AG20443 (cell line): ENCODE data around the gene HPCAL1.
A peak's percentile ranks its signal among the peaks of the same experiment; 100 is the strongest.
"Not testable (repeated sequence)": the region's sequence is repeated elsewhere in the genome, so short reads cannot be mapped to it uniquely, and the experiment has no call there.

Experiments
- DNase-seq: peaks from one replicate; pipeline ENCODE4 v3.0.0; 2012; ENCODE audit warnings: low spot score, mixed read lengths

HPCAL1 gene

DNA sequence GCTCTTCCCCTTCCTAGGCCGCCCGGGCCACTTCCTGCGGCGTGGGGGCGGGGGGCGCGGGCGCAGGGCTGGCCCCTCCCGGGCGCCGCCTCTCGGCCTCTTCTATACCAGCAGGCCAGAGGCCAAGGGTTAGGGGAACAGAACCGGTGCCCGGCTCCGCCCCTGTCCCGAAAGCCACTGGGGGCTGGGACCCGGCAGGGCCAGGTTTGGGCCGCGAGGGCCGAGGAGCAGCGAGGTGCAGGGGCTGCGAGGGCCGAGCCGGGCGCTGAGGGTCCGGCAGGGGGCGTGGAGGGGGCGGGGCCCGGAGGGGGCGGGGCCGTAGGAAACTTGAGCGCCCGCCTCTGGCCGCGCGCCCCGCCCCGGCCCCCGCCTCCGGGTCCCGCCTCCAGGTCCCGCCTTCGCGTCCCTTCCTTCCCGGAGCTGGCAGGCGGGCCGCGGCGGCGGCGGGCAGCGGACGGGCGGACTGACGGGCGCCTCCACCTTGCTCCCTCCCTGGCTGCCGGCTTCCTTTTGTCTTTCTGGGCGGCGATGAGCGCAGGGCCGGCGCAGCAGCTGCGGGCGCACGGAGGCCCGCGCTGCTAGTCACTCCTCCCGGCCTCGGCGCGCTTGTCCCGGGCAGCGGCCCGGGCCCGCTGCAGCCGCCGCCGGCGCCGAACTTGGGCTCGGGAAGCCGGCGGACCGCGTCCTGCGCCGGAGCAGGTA, at the start of gene HPCAL1:
Gene HPCAL1, plus strand, starts transcription at position 426 of the 702 bp plus-strand sequence. CDS start 116,854 bp downstream, outside the sequence.
- peak; percentile 96 for DNase-seq

DNA sequence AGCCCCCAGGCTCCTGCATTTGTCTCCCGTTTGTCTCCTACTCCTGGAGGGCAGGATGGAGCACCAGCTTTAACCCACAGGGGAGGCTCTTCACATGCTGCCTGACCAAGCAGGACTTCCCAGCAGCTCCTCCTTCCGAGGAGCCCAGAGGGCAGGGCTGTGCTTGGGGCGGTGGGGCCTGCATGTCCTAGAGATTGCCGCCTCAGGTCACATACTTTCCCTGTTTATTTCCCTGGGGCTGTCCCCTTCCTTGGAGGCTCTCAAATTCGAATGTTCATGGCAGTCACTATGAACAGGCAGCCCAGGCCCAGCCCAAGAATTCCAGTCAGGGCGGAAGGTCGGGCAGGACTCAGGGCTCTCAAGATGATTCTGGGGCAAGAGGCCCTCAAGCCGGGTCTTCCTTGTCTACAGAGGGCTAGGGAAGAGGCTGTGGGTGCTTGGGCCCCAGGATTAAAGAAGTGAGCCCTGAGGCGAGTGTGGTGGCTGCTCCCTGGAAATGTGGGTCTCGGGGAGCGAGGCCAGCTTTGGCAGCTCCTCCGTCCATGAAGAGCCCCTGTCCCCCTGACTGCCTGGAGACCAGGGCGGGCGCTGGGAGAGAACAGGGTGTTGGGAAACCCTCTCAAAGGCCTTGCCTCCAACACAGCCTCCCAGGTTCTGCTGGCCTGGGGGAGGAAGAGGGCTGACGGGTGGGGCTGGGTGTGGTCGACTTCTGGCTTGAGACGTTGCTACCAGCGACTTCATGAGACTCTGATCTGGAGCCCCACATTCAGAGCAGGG, 48.9 kb upstream of the HPCAL1 start:
- no peak for DNase-seq

DNA sequence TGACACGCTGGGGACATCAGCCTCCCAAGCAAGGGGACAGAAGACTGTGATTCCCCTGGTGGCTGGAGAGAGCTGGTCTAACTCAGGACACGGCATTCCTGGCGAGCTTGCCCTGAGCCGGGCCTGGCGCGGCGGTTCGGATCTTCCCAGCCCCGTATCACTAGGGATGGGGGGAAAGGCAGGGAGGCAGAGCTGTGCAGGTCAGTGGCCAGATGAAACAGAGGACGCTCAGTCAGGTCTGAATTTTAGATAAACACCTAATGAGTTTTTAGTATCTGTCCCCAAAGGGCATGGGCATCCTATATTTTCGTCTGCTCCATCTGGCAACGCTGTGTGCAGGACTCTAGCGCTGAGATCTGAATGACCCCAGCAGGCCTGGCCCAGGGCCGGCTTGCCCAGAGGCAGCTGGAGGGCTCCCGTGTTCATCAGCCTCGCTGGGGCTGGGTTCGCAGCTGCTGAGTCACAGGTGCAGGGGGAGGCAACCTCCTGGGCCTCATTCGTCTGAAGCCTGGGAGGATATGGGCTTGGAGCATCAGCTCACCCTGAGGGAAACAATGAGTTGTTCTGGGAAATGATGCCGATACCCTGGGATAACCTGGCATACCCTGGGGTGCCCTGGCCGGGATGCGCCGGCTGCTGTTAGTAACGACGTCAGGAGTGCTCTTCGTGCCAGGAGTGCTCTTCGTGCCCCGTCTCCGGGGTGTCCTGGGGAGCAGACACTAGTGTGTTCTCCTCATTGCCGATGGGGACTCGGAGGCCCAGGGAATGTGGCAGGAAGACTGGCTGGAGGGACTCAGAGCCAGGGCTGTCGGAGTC, 48.1 kb upstream of the HPCAL1 start:
- no peak for DNase-seq

GRCh38 chr2:10255189-10256030, 47.3 kb upstream of the HPCAL1 start:
- DNase-seq: no peak

DNA sequence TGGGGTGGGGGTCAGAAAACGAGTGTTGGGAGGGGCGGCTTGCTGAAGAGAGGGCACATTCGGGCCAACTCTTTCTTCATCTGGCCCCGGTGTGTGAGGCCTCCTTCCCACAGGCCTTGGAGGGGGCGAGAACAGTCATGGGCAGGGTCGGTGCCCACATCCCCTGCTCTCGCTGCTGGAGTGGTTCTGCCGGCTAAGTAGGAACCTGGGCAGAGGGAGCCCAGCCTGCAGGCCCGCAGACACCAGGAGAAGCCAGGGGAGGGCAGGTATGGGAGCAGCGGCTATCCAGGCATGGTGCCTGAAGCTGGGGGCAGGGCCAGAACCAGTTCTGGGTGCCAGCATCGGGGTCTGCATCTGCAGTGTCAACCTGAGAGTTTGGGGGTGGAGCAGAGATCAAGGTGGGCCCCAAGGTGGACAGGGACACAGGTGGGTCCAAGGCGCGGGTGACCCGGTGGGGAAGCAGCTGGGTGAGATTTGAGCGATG, 46.6 kb upstream of the HPCAL1 start:
- no peak for DNase-seq

- DNase-seq: no peak
Measured at GRCh38 chr2:10256515-10257031, 46.1 kb upstream of the HPCAL1 start.

DNA sequence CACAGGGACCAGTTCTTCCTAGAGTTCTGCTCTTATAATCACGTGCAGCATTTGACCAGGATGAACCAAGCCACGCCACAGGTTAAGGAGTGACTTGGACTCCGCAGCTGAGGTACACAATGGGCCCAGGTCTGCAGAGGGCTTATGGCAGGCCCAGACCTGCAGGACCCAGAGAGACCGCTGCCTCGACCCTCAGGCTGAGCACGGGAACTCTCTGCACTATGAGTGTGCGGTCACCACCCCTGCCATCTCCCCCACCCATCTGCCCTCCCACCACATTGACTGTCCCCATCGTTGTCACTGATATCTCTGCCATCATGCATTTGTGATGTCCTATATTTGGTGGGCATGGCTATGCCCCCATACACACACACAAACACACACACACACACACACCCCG, 45.7 kb upstream of the HPCAL1 start:
- no peak for DNase-seq

DNA sequence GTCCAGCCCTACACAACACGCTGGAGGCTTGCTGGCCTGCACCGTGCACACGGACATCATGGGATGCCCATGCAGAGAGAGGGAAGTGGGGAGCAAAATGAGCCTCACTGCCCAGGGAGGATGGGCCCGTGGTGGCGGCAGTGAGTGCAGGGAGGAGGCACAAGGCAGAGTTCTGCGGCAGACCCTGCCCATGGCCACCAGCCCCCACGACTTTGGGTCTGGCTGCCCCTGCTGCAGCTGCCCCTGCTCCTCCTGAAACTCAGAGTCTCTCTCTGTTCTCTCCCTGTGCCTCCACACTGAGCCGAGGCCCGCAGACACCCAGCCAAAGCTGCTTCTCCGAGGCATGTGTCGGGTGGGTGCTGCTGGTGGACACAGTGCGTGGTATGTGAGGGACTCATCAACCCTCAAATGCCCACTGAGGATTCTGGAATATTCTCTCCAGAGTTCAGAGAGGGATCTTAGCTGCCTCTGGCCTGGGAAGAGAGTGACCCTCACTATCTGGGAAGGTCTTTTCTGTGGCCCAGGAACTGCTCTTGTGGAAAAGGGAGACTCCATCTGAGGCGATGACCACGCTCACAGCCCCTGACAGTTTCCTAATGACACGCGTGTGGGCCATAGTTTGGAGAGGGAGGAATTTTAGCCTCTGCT, 45.1 kb upstream of the HPCAL1 start:
- no peak for DNase-seq

DNA sequence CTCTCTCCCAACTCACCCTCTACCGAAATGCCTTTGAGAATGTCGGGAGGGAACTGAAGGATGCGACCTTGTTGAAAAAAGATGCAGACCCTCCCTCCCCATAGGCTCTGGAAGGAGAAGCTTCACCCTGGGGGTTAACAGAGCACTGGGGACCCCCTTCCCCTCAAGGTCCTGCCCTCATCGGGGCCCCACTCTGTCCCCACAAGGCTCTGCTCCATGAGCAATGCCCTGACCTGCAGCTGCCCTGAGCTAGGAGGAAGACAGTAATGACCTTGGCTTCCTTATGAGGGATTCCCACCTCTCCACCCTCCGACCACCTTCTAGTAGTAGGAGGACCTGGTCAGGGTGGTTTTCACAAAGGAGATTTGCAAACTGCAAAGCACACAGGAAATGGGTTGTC, 44.4 kb upstream of the HPCAL1 start:
- no peak for DNase-seq

DNA sequence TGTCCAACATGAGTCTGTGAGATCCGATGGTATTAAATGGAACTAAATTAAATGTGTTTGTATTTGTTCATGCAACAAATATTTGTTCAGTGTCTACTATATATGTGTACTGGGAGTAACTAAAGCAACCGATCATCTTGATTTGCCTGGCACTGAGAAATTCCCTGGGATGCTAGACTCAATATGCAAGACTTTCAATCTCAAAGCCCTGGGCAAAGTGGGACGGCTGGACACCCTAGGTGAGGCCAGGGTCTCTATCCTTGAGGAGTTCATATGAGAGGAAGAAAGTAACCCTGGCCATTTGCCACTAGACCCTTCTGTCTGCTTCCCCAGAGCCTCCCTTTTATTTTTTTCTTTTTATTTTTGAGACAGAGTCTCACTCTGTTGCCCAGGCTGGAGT, 44.0 kb upstream of the HPCAL1 start:
- DNase-seq: no peak

GRCh38 chr2:10260130-10260529, 42.6 kb upstream of the HPCAL1 start:
- DNase-seq: no peak

- not testable (repeated sequence) for DNase-seq
Measured at GRCh38 chr2:10263526-10263925, 39.2 kb upstream of the HPCAL1 start.

GRCh38 chr2:10264506-10265328, 38.0 kb upstream of the HPCAL1 start:
- no peak for DNase-seq

DNA sequence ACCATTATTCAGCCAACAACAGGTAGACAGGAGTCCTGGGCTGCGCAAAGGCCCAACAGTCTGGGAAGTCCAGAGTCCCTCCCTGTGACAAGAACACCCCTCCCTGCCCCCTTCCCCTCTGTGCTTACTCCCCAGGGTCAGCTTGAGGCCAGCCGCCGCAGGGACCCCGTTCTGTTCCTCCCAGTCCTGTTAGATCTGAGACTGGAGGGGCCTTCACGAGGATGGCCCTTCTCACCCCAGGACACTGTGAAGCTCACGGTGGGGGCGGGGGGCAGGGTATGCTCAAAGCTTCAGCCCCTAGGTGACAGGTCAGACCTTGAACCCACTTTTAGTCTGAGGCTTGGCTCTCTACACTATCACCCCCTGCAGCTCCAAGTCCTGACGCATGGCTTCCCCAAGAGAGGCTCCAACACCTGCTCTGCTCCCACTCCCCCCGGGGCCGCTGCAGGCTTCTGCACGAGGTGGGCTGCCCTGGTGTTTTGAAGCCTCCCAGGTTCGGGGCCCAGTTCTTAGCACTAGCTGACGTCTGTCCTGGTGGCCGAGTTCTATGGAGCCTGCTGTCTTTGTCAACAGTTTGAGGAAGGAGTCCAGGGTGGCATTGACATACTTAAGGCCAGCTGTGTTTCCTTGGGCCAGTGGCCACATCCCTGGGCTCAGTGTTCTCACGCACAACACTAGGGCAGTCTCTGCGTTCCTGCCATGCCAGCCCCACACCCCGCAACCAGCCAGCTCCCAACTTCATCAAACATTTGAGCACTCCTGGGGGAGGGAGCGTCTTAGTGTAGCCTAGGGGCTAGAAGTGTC, 37.2 kb upstream of the HPCAL1 start:
- peak; percentile 56 for DNase-seq

DNA sequence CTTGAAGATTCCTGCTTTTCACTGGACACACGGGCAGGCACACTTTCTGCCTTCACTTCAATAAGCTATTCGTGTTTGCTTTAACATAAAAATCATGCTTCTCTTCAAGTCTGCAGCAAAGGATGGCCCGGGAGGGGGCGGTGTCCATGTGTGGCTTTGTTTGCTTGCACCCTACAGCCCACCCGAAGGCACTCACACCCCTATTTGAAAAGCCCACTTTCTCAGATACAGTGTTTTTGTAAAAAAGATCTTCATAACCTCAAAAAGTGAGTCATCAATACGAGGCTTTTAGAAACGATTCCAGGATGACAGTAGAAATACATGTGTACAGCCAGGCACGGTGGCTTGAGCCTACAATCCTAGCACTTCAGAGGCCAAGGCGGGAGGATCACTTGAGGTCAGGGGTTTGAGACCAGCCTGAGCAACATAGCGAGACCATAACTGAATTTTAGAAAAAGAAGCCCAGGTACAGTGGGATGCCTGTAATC, 36.5 kb upstream of the HPCAL1 start:
- peak; percentile 62 for DNase-seq

DNA sequence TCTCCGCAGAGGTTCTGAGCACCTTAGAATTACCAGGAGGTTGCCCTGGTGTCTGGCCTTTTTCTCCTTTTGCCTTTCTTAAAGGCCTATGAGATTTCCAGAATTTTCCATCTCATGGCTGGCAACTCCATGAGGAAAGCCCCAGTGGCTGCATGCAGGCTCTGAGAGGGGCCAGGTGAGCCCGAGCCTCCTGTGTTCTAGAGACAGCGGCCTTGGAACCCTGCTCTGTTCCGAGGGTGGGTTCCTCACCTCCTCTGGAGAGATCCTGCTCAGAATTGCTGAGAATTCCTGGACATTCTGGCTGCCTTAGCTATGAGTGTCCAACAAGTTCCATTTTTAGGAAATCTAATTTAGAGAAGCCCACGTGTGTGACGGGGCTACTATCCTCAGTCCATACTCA, 35.7 kb upstream of the HPCAL1 start:
- no peak for DNase-seq

DNA sequence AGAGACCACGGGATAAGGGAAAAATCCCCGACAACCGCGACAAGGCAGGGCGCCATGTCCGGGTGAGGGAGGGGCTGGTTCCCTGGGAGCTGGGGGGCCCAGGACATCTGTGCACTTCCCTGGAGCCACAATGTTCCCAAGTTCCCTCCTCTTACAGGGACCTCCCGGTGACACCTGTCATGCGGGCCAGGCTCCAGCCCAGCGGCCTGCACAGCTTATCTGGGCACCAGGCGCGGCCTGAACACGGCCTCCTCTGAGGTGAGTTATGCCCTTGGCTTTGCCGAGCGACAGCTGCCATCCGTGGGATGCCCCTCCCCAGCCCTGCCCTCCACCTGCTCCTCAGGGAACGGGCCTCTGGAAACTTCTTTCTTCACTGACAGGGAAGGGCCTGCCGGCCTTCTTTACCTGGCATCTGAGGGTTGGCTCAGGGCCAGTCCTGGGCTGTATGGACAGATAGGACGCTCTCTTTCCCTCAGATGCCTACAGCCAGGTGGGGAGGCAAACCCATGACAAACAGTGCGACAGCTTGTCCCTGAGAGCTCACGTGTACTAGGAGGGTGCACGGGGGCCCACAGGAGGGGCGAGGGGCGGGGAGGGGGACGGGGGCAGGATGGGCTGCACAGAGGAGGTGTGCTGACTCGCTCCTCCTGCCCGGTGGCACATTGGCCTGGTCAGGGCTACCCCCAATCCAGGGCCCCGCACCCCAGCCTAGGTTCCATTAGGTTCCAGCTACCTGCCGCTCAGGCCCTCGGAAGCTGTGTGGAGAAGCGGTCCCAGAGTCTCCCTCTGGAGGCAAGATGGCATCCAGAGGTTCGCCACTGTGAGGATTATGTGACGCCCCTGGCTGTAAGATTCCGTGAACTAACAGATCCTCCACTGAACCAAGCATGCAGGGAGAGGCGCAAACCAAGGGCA, 34.9 kb upstream of the HPCAL1 start:
- DNase-seq: no peak

DNA sequence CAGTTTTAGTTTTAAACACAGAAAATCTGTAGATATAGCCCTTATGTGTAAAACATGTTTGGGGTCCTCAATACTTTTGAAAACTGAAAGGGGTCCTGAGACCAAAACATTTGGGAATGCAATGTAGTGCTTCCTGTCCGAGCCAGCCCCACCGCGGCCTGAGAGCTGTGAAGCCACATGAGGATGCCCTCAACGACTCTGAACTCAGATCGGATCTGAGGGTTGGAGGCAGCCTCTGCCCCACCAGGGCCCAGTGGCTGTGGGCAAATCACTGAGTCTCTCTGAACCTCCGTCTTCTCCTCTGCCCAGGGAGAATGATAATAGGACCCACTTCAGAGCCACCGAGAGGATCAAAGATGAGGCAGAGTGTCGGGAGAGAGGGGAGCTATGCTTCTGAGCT, 33.4 kb upstream of the HPCAL1 start:
- no peak for DNase-seq
